GM12892 (cell line): ENCODE measurements around the gene TRIM37.

Experiments used
- POLR2A ChIP-seq: IDR thresholded peaks from 2 replicates; pipeline ENCODE4 v1.6.1; 2011; ENCODE audit warnings: low read depth, low read length, control low read depth
- POLR2AphosphoS5 ChIP-seq: IDR thresholded peaks from 2 replicates; pipeline ENCODE4 v1.6.1; 2011; ENCODE audit warnings: low read depth, low read length, control low read depth

GRCh38 chr17:58985367-58985766, 121.3 kb downstream of the TRIM37 start:
- TF ChIP-seq POLR2AphosphoS5 (no peak), POLR2A (no peak)
